ENCODE results near the gene TRUB1. TPM values are rescaled to one million over a fixed set of nuclear protein-coding genes. Genes with fewer than 3 reads are reported as not detected.

TRUB1 gene
- polyA plus RNA-seq, 1 of the 3 experiments (the other 2 are of a cell fraction), result 9.9 TPM

GRCh38 chr10:114982989-114983388, 45.0 kb downstream of the TRUB1 start:
- no peak for DNase-seq
- Histone ChIP-seq H3K9me3 (peaks cover 12% of the 10 kb centered on the region), H3K4me2 (no peak overlapping the region), H3K27me3 (ENCODE audit: insufficient read depth) (no peaks in the 10 kb centered on the region), H3K4me1 (ENCODE audit: control insufficient read depth in 1 of 2, insufficient read depth in 2 of 2, low read depth in 1 of 2, low read length in 1 of 2) (no peaks in the 10 kb centered on the region), H2AFZ (ENCODE audit: low read depth) (no peak overlapping the region), H3K4me3 (ENCODE audit: low read depth in 2 of 2, low read length in 1 of 2) (no peak overlapping the region), H3K79me2 (ENCODE audit: insufficient read depth) (no peaks in the 10 kb centered on the region; the same call in 1 of the 2 replicates), H3F3A (replicated peaks; ENCODE audit: insufficient read depth) (peaks cover 12% of the 10 kb centered on the region), H3K36me3 (replicated peaks in 1 of 2; ENCODE audit: control insufficient read depth in 1 of 2, insufficient read depth in 2 of 2, low read length in 1 of 2) (peaks cover 11 to 59% of the 10 kb centered on the region in 2 experiments), H3K9ac (no peak overlapping the region), H4K20me1 (ENCODE audit: insufficient read depth) (no peaks in the 10 kb centered on the region), H3K27ac (ENCODE audit: low read depth in 2 of 2, low read length in 1 of 2) (no peak overlapping the region), H3K9me2 (no peaks in the 10 kb centered on the region)
- TF ChIP-seq NFIC (IDR thresholded peaks at IDR 0.05; ENCODE audit: borderline replicate concordance) (no peak), EZH2phosphoT487 (IDR thresholded peaks at IDR 0.05; ENCODE audit: borderline replicate concordance, low read depth) (no peak), FOSL2 (IDR thresholded peaks at IDR 0.05; ENCODE audit: borderline replicate concordance, low read depth) (no peak), PBX3 (IDR thresholded peaks at IDR 0.05) (no peak), ELF1 (IDR thresholded peaks at IDR 0.05) (no peak)
- ChIA-PET POLR2A (no interaction called here), CTCF (no interaction called here)

GRCh38 chr10:114987995-114988394, 50.0 kb downstream of the TRUB1 start:
- Histone ChIP-seq H3K27me3 (ENCODE audit: insufficient read depth) (no peaks in the 10 kb centered on the region), H3K36me3 (replicated peaks in 1 of 2; ENCODE audit: control insufficient read depth in 1 of 2, insufficient read depth in 2 of 2, low read length in 1 of 2) (peaks cover 4 to 24% of the 10 kb centered on the region in 2 experiments), H3K4me2 (no peak overlapping the region), H3K9me3 (peaks cover 7% of the 10 kb centered on the region; the same call in 1 of the 2 replicates), H3K27ac (ENCODE audit: low read depth in 2 of 2, low read length in 1 of 2) (peak overlapping the region in 1 of 2 experiments; percentile 21; a peak in 1 of 4 replicates), H3K9ac (no peak overlapping the region), H3K9me2 (no peaks in the 10 kb centered on the region), H3K79me2 (ENCODE audit: insufficient read depth) (no peaks in the 10 kb centered on the region), H2AFZ (ENCODE audit: low read depth) (no peak overlapping the region), H4K20me1 (ENCODE audit: insufficient read depth) (no peaks in the 10 kb centered on the region), H3F3A (replicated peaks; ENCODE audit: insufficient read depth) (peaks cover 17% of the 10 kb centered on the region), H3K4me3 (ENCODE audit: low read depth in 2 of 2, low read length in 1 of 2) (no peak overlapping the region), H3K4me1 (ENCODE audit: control insufficient read depth in 1 of 2, insufficient read depth in 2 of 2, low read depth in 1 of 2, low read length in 1 of 2) (0 out of 4 replicates have a peak, but pooled peaks cover 0 to 3% of the 10 kb centered on the region in 2 experiments)
- WGBS (ENCODE audit: low lambda C conversion rate), result 100% methylated on average over 1 of the region's 1 CpG
- DNase-seq, result no peak
- CTCF ChIA-PET, result no interaction called here
- POLR2A ChIA-PET, result no interaction called here
- TF ChIP-seq TEAD4 (IDR thresholded peaks at IDR 0.05; ENCODE audit: borderline replicate concordance, insufficient read depth) (no peak), TAF1 (IDR thresholded peaks at IDR 0.05; ENCODE audit: borderline replicate concordance, low read depth, low read length) (no peak), SMC3 (IDR thresholded peaks at IDR 0.05; ENCODE audit: low read depth, low read length) (no peak), MEF2A (IDR thresholded peaks at IDR 0.05; ENCODE audit: borderline replicate concordance, low read depth) (0 out of 2 replicates have a peak, but pooled peaks have one; percentile 22), FOSL2 (IDR thresholded peaks at IDR 0.05; ENCODE audit: borderline replicate concordance, low read depth) (no peak)

- H2AFZ ChIP-seq (ENCODE audit: low read depth), result no peak overlapping the region
- H3K9me2 ChIP-seq, result no peaks in the 10 kb centered on the region
- ChIA-PET CTCF (interaction anchor here (1.2 kb wide), 1 partner anchor 20 kb away, joined by 3 read pairs; no protein-coding TSS in a partner anchor), POLR2A (no interaction called here)
- no peak overlapping the region for H3K4me3 ChIP-seq (ENCODE audit: low read depth in 2 of 2, low read length in 1 of 2)
- H3K27ac ChIP-seq (ENCODE audit: low read depth in 2 of 2, low read length in 1 of 2), result no peak overlapping the region
- H3K9ac ChIP-seq, result no peak overlapping the region
- H3K36me3 ChIP-seq (replicated peaks in 1 of 2; ENCODE audit: control insufficient read depth in 1 of 2, insufficient read depth in 2 of 2, low read length in 1 of 2), result peaks cover 0 to 5% of the 10 kb centered on the region in 2 experiments
- H3F3A ChIP-seq (replicated peaks; ENCODE audit: insufficient read depth), result peaks cover 21% of the 10 kb centered on the region
- peaks cover 0 to 5% of the 10 kb centered on the region in 2 experiments; a peak in 1 of 4 replicates for H3K4me1 ChIP-seq (ENCODE audit: control insufficient read depth in 1 of 2, insufficient read depth in 2 of 2, low read depth in 1 of 2, low read length in 1 of 2)
- no peaks in the 10 kb centered on the region for H3K79me2 ChIP-seq (ENCODE audit: insufficient read depth)
- H3K27me3 ChIP-seq (ENCODE audit: insufficient read depth), result no peaks in the 10 kb centered on the region
- H3K4me2 ChIP-seq, result no peak overlapping the region
- H4K20me1 ChIP-seq (ENCODE audit: insufficient read depth), result no peaks in the 10 kb centered on the region
- no peak for DNase-seq
- H3K9me3 ChIP-seq, result no peaks in the 10 kb centered on the region
- 87% methylated on average over 3 of the region's 3 CpGs for WGBS (ENCODE audit: low lambda C conversion rate)
- TF ChIP-seq RXRA (IDR thresholded peaks at IDR 0.05; ENCODE audit: borderline replicate concordance, low read depth) (no peak), TCF12 (IDR thresholded peaks at IDR 0.05) (no peak), USF1 (IDR thresholded peaks at IDR 0.05; ENCODE audit: borderline replicate concordance, low read depth) (no peak), MEF2A (IDR thresholded peaks at IDR 0.05; ENCODE audit: borderline replicate concordance, low read depth) (no peak), SIN3A (IDR thresholded peaks at IDR 0.05; ENCODE audit: borderline replicate concordance, low read depth, low read length) (no peak), RAD21 (IDR thresholded peaks at IDR 0.05; ENCODE audit: low read length) (no peak), RFX5 (IDR thresholded peaks at IDR 0.05; ENCODE audit: low read length) (no peak), MAX (IDR thresholded peaks at IDR 0.05; ENCODE audit: low read depth) (no peak), GABPA (IDR thresholded peaks at IDR 0.05; ENCODE audit: low read depth) (no peak), RCOR1 (IDR thresholded peaks at IDR 0.05; ENCODE audit: low read length) (no peak), CHD2 (IDR thresholded peaks at IDR 0.05; ENCODE audit: low read length, partially characterized antibody) (no peak), SMC3 (IDR thresholded peaks at IDR 0.05; ENCODE audit: low read depth, low read length) (no peak), NRF1 (IDR thresholded peaks at IDR 0.05; ENCODE audit: low read depth, low read length) (no peak)
These were observed 52.6 kb downstream of the TRUB1 start for GRCh38 chr10:114990586-114990985.

Measured in SK-N-SH (cell line).